A673 (cell line): ENCODE measurements around the gene CLTCL1. TPM values are rescaled to one million over a fixed set of nuclear protein-coding genes. Genes with fewer than 3 reads are reported as not detected.

Source experiments
- BruUV-seq: library from RNA; stranded (reverse); fragments of 400-500 nt; replicated peaks from 2 replicates; lab custom pipeline; 2021; lab: Mats Ljungman, UMichigan
- CTCF ChIA-PET: fragments of 300-600 bp; sonication (Branson Sonifier 250); formaldehyde crosslinking; loops from one replicate; lab custom pipeline; 2022; ENCODE audit warnings: antibody characterized with exemption; lab: Charles Lee
- POLR2A ChIA-PET: fragments of 300-600 bp; sonication (Branson Sonifier 250); formaldehyde crosslinking; loops from one replicate; lab custom pipeline; 2022; ENCODE audit warnings: antibody characterized with exemption; ENCODE audit not compliant: low non-redundant PET; lab: Charles Lee
- DNase-seq: peaks from one replicate; pipeline ENCODE4 v3.0.0-alpha.2; 2015; ENCODE audit warnings: low spot score
- H3K27ac ChIP-seq: fragments of 200-600 bp; sonication (generic); 2 replicates; pipeline ENCODE4 v1.5.1; 2016; ENCODE audit warnings: mixed run types, low read depth, mild to moderate bottlenecking, mixed read lengths, antibody characterized with exemption, low read length; ENCODE audit not compliant: poor library complexity, severe bottlenecking
- H3K27me3 ChIP-seq: fragments of 200-600 bp; sonication (generic); replicated peaks from 2 replicates; pipeline ENCODE4 v1.6.1; 2017; ENCODE audit warnings: mixed run types, low read depth, mild to moderate bottlenecking, mixed read lengths, antibody characterized with exemption, low read length; ENCODE audit not compliant: insufficient read depth, poor library complexity
- H3K36me3 ChIP-seq: fragments of 200-600 bp; sonication (generic); 2 replicates; pipeline ENCODE4 v1.6.1; 2016; ENCODE audit warnings: mixed run types, mild to moderate bottlenecking, mixed read lengths, antibody characterized with exemption, low read length; ENCODE audit not compliant: insufficient read depth, poor library complexity, severe bottlenecking
- H3K4me1 ChIP-seq: fragments of 200-600 bp; sonication (generic); 2 replicates; pipeline ENCODE4 v1.6.1; 2017; ENCODE audit warnings: mixed run types, mild to moderate bottlenecking, mixed read lengths, antibody characterized with exemption, low read length; ENCODE audit not compliant: insufficient read depth, poor library complexity, severe bottlenecking
- H3K4me3 ChIP-seq: fragments of 200-600 bp; sonication (generic); 2 replicates; pipeline ENCODE4 v1.5.1; 2016; ENCODE audit warnings: low read depth, mixed run types, mild to moderate bottlenecking, mixed read lengths, low read length; ENCODE audit not compliant: poor library complexity, severe bottlenecking
- H3K9me3 ChIP-seq: fragments of 200-600 bp; sonication (generic); 2 replicates; pipeline ENCODE4 v1.6.1; 2016; ENCODE audit warnings: mixed run types, low read depth, mild to moderate bottlenecking, mixed read lengths, antibody characterized with exemption, low read length; ENCODE audit not compliant: poor library complexity, severe bottlenecking
- EZH2 ChIP-seq: fragments of 200-600 bp; sonication (generic); IDR thresholded peaks from 2 replicates; pipeline ENCODE4 v1.6.1; 2017; ENCODE audit warnings: borderline replicate concordance, low read depth, mild to moderate bottlenecking, mixed read lengths, antibody characterized with exemption, low read length; ENCODE audit not compliant: poor library complexity, severe bottlenecking
- intact Hi-C: fragments of 100-400 bp; cut with micrococcal nuclease; formaldehyde crosslinking; loops from one replicate; pipeline ENCODE4 v1.10.0; 2022; ENCODE audit not compliant: unreplicated experiment
- total RNA-seq: library from RNA; stranded (reverse); gene quantifications from 2 replicates; pipeline ENCODE4 v1.2.3, GENCODE V29; 2021
- TF ChIP-seq, protein P1 (sequence below): fragments of 300-800, 200-600 bp; sonication (generic); conservative IDR thresholded peaks from 2 replicates; pipeline ENCODE4 v1.5.1; 2017; ENCODE audit warnings: low read depth, mild to moderate bottlenecking, antibody characterized with exemption, low read length, moderate library complexity, mixed read lengths

The CLTCL1 gene
- total RNA-seq, 1 experiment from 2014 or later: 7.5 TPM

DNA sequence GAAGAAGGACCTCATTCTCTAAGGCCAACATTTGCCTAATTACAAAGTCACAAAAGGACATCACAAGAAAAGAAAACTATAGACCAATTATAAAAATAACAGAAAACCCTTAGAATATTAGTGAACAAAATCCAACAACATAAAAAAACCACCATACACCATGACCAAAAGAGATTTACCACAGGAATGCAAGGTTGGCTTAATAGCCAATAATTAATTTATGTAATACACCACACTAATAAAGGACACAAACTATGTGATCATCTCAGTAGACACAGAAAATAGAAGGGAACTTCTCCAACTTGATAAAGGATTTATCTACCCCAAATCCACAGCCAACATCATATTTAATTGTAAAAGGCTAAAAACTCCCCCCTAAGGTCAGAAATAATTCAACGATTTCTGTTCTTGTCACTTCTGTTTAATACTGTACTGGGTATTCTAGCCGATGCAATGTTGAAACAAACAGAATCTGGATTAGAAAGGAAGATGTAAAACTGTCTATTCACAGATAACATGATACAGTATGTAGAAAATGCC, 24.9 kb downstream of the CLTCL1 start:
- H3K36me3 ChIP-seq: no peaks in the 10 kb centered on the region

DNA sequence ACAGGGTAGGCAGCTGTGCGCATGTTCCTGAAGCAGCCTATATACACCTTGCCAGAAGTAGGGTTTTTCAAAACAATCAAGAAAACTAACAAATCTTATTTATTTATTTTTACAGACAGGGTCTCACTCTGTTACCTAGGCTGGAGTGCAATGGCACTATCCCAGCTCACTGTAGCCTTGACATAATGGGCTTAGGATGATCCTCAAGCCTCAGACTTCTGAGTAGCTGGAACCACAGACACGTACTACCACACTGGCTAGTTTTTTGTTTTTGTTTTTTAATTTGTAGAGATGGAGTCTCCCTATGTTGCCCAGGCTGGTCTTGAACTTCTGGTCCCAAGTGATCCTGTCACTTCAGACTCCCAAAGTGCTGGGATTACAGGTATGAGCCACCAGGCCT, 25.7 kb downstream of the CLTCL1 start:
- Histone ChIP-seq H3K36me3 (no peaks in the 10 kb centered on the region), H3K27ac (no peak overlapping the region), H3K9me3 (peaks cover 5% of the 10 kb centered on the region), H3K4me1 (no peaks in the 10 kb centered on the region), H3K4me3 (no peak overlapping the region), H3K27me3 (no peaks in the 10 kb centered on the region)
- no peak for TF ChIP-seq EZH2
- TF ChIP-seq, protein P1, sequence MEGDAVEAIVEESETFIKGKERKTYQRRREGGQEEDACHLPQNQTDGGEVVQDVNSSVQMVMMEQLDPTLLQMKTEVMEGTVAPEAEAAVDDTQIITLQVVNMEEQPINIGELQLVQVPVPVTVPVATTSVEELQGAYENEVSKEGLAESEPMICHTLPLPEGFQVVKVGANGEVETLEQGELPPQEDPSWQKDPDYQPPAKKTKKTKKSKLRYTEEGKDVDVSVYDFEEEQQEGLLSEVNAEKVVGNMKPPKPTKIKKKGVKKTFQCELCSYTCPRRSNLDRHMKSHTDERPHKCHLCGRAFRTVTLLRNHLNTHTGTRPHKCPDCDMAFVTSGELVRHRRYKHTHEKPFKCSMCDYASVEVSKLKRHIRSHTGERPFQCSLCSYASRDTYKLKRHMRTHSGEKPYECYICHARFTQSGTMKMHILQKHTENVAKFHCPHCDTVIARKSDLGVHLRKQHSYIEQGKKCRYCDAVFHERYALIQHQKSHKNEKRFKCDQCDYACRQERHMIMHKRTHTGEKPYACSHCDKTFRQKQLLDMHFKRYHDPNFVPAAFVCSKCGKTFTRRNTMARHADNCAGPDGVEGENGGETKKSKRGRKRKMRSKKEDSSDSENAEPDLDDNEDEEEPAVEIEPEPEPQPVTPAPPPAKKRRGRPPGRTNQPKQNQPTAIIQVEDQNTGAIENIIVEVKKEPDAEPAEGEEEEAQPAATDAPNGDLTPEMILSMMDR: no peak
- no TSS peak for BruUV-seq
- ChIA-PET CTCF (no interaction called here), POLR2A (interaction anchor here (0.8 kb wide), 1 partner anchor 15 kb away, joined by 3 read pairs; no protein-coding TSS in a partner anchor)
- intact Hi-C loops: no loop called here
- no peak for DNase-seq

More for the DNA sequence above, 24.9 kb downstream of the CLTCL1 start:
- CTCF ChIA-PET: no interaction called here
- Histone ChIP-seq H3K9me3 (peaks cover 5% of the 10 kb centered on the region), H3K27me3 (no peaks in the 10 kb centered on the region), H3K27ac (no peak overlapping the region), H3K4me3 (no peak overlapping the region), H3K4me1 (no peaks in the 10 kb centered on the region)
- POLR2A ChIA-PET: no interaction called here
- intact Hi-C loops: no loop called here
- DNase-seq: no peak
- no TSS peak for BruUV-seq
- TF ChIP-seq EZH2: no peak
- TF ChIP-seq, protein P1: no peak

DNA sequence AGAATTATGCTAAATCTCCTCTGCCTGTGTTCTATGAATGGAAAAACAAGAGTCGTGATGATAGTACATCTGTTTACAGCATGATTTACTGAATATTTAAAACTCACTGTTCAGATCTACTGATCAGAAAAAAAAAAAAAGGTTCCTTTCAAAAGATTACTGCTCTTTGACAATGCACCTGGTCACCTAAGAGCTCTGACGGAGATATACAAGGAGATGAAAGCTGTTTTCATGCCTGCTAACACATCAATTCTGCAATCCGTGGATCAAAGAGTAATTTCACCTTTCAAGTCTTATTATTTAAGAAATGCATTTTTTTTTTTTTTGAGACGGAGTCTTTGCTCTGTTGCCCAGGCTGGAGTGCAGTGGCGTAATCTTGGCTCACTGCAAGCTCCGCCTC, 30.7 kb downstream of the CLTCL1 start:
- no peaks in the 10 kb centered on the region for H3K36me3 ChIP-seq
- intact Hi-C loops: no loop called here
- no TSS peak for BruUV-seq
- no peak overlapping the region for H3K27ac ChIP-seq
- no peaks in the 10 kb centered on the region for H3K27me3 ChIP-seq
- H3K4me1 ChIP-seq: no peaks in the 10 kb centered on the region
- TF ChIP-seq EZH2: no peak
- TF ChIP-seq, protein P1: no peak
- ChIA-PET CTCF (no interaction called here), POLR2A (no interaction called here)
- H3K9me3 ChIP-seq: no peaks in the 10 kb centered on the region
- no peak for DNase-seq
- H3K4me3 ChIP-seq: no peak overlapping the region
